NCI-H1092 (cell line): ENCODE data around the gene MYO3B.
"Not testable (repeated sequence)": the region's sequence is repeated elsewhere in the genome, so short reads cannot be mapped to it uniquely, and the experiment has no call there.

ENCODE experiments used
- DNase-seq: peaks from one replicate; lab custom pipeline; 2025; lab: John Stamatoyannopoulos, UW

MYO3B gene

DNA sequence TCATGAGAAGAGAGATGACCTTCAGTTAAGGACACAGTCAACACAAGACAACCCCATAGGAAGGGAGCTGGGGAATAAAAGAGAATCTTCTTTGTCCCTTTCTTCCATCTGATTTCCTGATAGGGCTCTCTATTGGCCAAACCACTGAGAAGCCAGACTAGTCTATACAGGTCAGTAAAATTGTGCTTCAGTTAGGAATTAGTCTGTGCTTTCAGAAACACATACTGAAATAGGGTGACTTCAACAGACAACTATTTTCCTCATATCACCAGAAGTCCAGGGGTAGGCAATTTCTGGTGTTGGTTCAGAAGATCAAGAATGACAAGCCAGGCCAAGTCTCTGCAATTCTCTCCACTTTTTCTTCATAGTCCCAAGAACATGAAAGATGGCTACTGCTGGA lies 385.5 kb downstream of the MYO3B start:
- no peak for DNase-seq

GRCh38 chr2:170566138-170566537 lies 388.2 kb downstream of the MYO3B start:
- DNase-seq: no peak

GRCh38 chr2:170567429-170567828 lies 389.5 kb downstream of the MYO3B start:
- no peak for DNase-seq

DNA sequence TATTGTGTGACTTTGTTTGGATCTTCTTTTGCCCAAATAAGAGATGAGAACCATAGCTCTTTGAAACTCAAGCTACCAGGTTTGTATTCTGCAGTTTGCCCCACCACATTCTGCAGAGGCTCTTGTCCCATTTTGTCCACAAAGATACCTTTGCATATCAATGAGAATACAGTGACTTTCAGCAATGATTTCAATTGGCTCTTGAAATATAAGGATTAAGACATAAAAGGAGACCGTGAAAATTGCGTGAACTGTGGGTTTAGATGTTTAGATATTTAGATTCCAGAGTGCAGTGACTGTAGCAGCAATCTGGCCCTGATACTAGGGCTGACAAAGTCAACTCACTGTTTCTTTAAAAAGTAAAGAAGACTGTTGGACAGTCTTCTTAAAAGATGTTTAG lies 390.6 kb downstream of the MYO3B start:
- no peak for DNase-seq

- no peak for DNase-seq
These were observed 393.7 kb downstream of the MYO3B start for GRCh38 chr2:170571612-170572011.

GRCh38 chr2:170573671-170574070 lies 395.7 kb downstream of the MYO3B start:
- no peak for DNase-seq

GRCh38 chr2:170576296-170576695 lies 398.3 kb downstream of the MYO3B start:
- DNase-seq: no peak

DNA sequence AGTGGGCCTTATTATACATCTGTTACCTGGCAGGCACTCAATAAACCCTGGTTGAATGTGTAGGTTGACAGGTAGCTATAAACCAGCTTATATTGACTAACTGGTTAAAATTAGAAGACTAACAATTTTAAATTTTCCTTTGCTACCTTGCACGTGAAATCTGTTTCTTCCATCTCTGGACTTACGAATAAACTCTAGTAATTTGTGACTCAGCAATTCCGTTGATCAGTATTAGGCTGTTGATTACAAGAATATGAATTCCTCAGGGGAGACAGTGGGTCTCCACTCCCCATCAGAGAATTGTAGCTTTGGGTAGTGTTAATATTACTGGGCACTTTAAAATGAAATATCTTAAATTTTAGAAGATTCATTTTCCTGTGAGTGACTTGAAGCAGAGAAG lies 399.4 kb downstream of the MYO3B start:
- DNase-seq: no peak

DNA sequence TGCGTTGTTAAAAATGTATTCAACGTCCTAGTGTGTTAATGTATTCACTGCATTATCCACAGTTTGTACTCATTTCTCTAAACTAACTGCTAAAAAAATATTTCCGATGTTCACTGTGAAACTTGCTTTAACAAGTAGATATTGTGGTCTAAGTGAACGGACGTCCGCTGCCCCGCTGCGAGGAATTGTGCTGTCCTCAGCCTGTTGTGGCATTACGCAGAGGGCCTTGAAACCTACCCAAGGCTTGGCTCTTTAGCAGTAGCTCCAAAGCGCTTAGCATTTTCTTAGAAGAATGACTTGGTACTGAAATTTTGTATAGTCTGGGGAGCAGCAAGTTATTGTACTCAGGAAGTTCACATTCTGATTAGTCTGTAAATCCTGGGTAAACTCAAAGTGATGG lies 400.7 kb downstream of the MYO3B start:
- DNase-seq: no peak

DNA sequence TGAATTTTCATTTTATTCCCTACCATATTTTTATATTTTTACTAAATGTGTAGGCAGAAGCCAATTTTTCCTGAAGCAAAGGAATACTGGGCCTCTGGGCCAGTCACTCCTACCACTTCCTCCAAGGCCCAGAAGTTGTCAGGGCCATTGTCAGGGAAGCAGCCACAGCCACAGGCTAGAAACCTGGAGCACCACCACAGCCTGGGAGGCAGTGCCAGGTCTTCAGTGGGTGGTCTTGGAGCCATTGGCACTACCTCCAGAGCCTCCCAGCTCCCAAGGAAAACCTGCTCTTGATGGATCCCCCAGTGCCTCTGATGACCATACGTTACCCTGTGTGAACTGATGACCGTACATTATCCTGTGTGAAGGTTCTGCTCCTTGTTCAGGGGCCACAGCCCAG lies 401.6 kb downstream of the MYO3B start:
- no peak for DNase-seq

DNA sequence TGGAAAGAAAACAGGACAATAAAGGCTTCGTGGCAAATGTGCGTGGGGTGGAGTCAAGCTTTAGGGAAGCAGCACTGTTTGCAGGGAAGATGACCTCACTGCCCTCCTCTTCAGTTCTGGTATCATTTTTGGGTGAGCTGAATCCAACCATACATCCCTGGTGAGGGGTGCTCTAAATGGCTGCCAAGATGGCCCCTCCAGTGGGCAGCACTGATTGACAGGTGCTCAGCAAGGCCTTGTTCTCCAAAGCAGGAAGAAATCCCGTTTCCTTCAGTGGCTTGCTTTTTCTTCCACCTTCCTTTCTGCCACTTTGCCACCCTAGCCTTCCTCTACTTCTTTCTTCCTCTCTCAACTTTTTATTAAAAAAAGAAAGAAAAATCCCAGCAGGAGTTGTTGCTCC lies 404.4 kb downstream of the MYO3B start:
- DNase-seq: no peak

- no peak for DNase-seq
These were observed 405.0 kb downstream of the MYO3B start for GRCh38 chr2:170582751-170583463.

DNA sequence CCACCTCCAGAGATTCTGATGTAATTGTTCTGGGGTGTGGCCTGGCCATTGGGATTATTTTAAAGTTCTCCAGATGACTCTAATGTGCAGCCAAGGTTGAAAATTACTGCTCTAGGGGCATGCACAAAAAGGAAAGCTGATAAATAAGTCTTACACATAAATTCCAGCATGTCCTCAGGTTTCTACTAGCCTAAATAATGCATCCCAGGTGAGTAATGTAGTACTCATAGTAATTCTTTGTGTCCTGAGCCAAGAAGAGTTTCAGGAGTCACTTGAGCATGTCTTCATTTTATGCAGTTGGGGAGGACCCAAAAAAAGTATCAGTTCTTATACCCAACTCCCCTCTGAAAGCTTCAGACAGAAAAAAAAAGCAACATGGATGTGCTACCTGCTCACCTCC lies 407.1 kb downstream of the MYO3B start:
- DNase-seq: no peak

- DNase-seq: no peak
These were observed 408.7 kb downstream of the MYO3B start for GRCh38 chr2:170586571-170587095.

GRCh38 chr2:170587117-170587516 lies 409.2 kb downstream of the MYO3B start:
- no peak for DNase-seq

GRCh38 chr2:170587922-170588321 lies 410.0 kb downstream of the MYO3B start:
- no peak for DNase-seq

DNA sequence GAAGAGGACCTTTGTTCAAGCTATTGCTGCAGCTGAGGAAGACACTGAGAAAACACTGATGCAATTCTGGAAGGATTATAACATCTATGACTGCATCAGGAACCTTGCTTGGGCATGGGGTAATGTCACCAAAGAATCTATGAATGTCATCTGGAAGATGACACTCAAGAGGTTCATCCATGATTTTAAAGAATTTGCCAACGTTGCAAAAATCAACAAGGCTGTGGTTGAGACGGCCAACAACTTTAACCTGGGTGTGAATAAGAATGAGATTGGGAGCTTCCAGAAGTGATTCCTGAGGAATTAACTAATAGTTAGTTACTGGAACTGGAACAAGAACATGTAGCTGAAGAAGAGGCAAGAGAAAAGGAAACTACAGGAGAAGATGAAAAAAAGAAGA lies 410.8 kb downstream of the MYO3B start:
- no peak for DNase-seq

DNA sequence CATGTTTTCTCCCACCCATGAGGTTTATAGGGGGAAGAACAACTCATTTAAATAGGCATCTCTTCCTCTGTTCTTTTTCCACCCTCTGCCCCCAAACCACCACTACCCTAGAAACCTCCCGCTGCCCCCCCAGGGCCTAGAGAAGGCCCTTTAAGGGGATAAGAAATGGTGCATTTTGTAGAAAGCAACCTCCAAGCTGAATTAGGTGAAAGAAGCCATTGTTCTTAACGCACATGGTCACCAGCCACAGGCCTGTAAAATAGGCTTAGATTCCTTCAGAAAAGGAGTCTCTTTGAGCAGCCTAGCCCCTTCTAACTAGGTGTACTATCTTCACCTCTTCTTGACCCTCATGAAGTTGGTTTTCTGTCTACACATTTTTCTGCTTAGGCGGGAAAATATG lies 418.6 kb downstream of the MYO3B start:
- no peak for DNase-seq

- DNase-seq: no peak
These were observed 420.1 kb downstream of the MYO3B start for GRCh38 chr2:170598067-170598395.

DNA sequence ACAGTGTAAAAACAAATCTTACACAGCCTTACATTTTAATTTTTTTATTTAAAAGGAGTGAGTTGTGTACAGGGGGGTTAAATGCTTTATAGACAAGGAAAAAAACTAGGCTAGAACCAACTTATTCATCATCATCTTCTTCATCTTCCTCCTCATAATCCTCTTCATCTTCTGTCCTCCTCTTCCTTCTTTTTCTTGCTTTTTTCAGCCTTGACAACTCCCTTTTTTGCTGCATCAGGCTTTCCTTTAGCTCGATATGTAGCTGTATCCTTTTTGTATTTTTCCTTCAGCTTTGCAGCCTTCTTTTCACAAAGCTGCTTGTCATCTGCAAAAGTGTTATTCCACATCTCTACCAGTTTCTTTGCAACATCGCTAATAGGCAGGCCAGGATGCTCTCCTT lies 423.5 kb downstream of the MYO3B start:
- no peak for DNase-seq

DNA sequence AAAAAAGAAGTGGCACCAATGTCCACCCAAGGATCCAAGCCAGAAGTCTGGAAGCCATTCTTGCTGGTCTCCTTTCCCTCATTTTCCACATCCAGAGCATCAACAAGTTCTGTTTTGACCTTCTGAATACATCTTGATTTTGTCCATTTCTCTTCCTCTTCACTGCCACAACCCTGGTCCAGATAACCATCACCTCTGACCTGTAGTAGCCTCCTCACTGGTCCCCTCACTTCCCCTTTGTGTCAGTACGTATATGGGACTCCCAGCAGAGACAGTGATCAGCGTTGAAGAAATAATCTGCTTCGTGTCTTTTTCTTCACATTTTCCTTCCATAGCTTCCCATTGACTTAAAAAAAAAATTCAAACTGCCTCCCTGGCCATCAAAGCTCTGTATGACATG lies 427.9 kb downstream of the MYO3B start:
- DNase-seq: no peak

- no peak for DNase-seq
These were observed 429.2 kb downstream of the MYO3B start for GRCh38 chr2:170607171-170607570.

DNA sequence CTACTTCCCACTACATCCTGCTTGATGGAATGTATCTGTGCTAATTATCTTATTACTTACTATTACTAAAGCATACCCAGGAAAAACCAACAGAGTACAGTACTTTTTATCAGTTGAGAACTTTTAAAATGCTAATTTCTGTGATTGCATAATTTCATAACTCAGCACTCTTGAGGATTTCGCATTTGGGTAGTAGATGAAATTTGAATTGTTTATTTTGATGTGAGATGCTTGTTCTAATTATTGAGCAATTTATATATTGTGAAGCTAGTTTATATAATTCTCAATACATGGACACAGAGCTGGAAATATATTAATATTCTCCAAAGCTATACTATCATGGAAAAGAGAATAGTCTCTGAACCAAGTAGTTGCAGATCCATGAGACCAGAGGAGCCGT lies 432.7 kb downstream of the MYO3B start:
- DNase-seq: no peak

DNA sequence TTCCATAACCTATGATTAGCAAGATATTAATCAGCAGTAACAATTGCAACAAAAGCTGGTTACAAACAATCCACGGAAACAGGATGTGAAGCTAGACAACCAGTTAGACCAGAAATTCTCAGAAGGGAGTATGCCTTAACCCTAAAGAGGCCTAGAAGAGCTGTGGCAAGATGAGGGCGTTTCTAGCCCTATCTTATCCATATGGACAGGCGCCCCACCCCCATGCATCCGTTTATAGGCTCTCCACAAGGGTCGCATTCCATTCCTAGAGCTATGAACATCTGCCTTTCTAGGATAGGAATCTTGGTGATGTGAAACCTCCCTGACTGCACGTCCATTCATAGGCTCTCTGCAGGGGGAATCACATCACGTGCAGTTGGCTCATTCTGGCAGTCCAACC lies 441.0 kb downstream of the MYO3B start:
- not testable (repeated sequence) for DNase-seq
